GM19324 (cell line): Measurements from ENCODE around the gene CACHD1.

Experiments used
- ATAC-seq: cut with Tn5 transposase; IDR thresholded peaks from one replicate; pipeline ENCODE4 v1.9.1; 2021; ENCODE audit warnings: mild to moderate bottlenecking, moderate library complexity; ENCODE audit not compliant: unreplicated experiment, low FRiP score

CACHD1 gene

GRCh38 chr1:64472040-64472376 is 2.1 kb downstream of the CACHD1 start:
- ATAC-seq = no peak

- no peak for ATAC-seq
These were observed 2.9 kb downstream of the CACHD1 start for GRCh38 chr1:64472805-64473204.

GRCh38 chr1:64473367-64473766 is 3.4 kb downstream of the CACHD1 start:
- ATAC-seq = no peak

- no peak for ATAC-seq
These were observed 4.2 kb downstream of the CACHD1 start for GRCh38 chr1:64474133-64474532.

GRCh38 chr1:64474665-64475439 is 4.9 kb downstream of the CACHD1 start:
- no peak for ATAC-seq

- no peak for ATAC-seq
These were observed 6.5 kb downstream of the CACHD1 start for GRCh38 chr1:64476251-64476952.

- ATAC-seq = no peak
These were observed 8.9 kb downstream of the CACHD1 start for GRCh38 chr1:64478594-64479470.

- no peak for ATAC-seq
These were observed 9.9 kb downstream of the CACHD1 start for GRCh38 chr1:64479874-64480273.

- ATAC-seq = no peak
These were observed 11.3 kb downstream of the CACHD1 start for GRCh38 chr1:64480999-64481772.

GRCh38 chr1:64482128-64482527 is 12.2 kb downstream of the CACHD1 start:
- no peak for ATAC-seq

GRCh38 chr1:64482720-64483119 is 12.8 kb downstream of the CACHD1 start:
- no peak for ATAC-seq

- ATAC-seq = no peak
These were observed 13.9 kb downstream of the CACHD1 start for GRCh38 chr1:64483731-64484414.

- no peak for ATAC-seq
These were observed 14.7 kb downstream of the CACHD1 start for GRCh38 chr1:64484651-64485050.

- ATAC-seq = no peak
These were observed 16.3 kb downstream of the CACHD1 start for GRCh38 chr1:64486193-64486592.

GRCh38 chr1:64487061-64487460 is 17.1 kb downstream of the CACHD1 start:
- ATAC-seq = no peak

- no peak for ATAC-seq
These were observed 18.9 kb downstream of the CACHD1 start for GRCh38 chr1:64488862-64489261.

- ATAC-seq = no peak
These were observed 19.8 kb downstream of the CACHD1 start for GRCh38 chr1:64489707-64490106.

- no peak for ATAC-seq
These were observed 20.4 kb downstream of the CACHD1 start for GRCh38 chr1:64490213-64490818.

GRCh38 chr1:64492424-64492823 is 22.5 kb downstream of the CACHD1 start:
- no peak for ATAC-seq
